ENCODE data around the gene SLC26A6. TPM values are rescaled to one million over a fixed set of nuclear protein-coding genes. Genes with fewer than 3 reads are reported as not detected.

Gene SLC26A6
- total and polyA plus RNA-seq, 11 donors = 6.7 to 14.6 (median 9.9) TPM

DNA sequence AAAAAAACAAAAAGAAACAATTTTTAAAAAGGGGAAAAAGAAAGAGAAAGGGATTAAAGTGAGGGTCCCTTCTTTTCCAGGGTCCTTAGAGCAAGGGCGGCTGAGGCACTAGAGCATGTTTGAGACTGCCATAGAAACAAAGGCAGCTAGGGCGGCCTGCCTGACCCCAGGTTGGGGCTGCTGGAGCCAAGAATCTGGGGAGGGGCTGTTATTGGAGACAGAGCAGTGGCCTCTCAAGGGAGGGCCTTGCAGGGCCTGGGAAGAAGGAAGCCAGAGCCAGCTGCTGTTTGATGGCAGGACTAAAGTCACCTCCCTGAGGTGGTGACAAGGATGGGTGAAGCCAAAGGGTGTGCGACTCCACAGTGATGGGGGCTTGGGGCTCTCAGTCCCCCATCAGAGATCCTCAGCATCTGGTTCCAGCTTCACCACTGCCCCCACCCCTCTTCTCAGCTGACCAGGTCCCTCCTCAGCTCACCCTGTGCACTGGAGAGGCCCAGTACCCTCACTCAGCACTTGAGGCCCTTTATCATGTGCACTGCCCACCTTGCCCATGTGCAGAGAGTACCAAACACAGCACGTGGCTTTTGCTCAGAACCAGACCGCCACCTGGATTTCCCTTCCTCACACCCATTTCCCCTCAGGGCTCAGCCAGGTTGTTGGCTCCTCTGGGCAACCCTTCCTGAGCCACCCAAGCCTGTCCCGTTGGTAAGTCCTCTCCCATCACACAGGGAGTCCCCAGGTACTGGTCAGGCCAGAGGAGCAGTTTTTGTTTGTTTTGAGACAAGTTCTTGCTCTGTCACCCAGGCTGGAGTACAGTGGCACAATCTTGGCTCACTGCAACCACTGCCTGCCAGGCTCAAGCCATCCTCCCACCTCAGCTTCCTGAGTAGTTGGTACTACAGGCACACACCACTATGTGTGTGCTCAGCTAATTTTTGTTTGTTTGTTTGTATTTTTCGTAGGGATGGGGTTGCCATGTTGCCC, 15.4 kb downstream of the SLC26A6 start:
- Histone ChIP-seq H3K4me3 (no peak overlapping the region), H3K27me3 (no peaks in the 10 kb centered on the region), H3K4me1 (no peaks in the 10 kb centered on the region), H3K27ac (no peak overlapping the region), H3K36me3 (peaks cover 0 to 1% (median 0%) of the 10 kb centered on the region in 9 donors), H3K9me3 (peaks cover 0 to 22% (median 14%) of the 10 kb centered on the region in 12 donors)
- ATAC-seq (no peak), DNase-seq (peak in 1 of 5 donors; percentile 30)
- 80 to 86% (median 85%) methylated on average over 7 of the region's 7 CpGs for WGBS, 4 donors
- TF ChIP-seq POLR2A (IDR thresholded peaks at IDR 0.05) = no peak
- TF ChIP-seq, protein P1, sequence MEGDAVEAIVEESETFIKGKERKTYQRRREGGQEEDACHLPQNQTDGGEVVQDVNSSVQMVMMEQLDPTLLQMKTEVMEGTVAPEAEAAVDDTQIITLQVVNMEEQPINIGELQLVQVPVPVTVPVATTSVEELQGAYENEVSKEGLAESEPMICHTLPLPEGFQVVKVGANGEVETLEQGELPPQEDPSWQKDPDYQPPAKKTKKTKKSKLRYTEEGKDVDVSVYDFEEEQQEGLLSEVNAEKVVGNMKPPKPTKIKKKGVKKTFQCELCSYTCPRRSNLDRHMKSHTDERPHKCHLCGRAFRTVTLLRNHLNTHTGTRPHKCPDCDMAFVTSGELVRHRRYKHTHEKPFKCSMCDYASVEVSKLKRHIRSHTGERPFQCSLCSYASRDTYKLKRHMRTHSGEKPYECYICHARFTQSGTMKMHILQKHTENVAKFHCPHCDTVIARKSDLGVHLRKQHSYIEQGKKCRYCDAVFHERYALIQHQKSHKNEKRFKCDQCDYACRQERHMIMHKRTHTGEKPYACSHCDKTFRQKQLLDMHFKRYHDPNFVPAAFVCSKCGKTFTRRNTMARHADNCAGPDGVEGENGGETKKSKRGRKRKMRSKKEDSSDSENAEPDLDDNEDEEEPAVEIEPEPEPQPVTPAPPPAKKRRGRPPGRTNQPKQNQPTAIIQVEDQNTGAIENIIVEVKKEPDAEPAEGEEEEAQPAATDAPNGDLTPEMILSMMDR (IDR thresholded peaks at IDR 0.05) = no peak
- intact Hi-C loops (cut with DNase I) = no loop called here

DNA sequence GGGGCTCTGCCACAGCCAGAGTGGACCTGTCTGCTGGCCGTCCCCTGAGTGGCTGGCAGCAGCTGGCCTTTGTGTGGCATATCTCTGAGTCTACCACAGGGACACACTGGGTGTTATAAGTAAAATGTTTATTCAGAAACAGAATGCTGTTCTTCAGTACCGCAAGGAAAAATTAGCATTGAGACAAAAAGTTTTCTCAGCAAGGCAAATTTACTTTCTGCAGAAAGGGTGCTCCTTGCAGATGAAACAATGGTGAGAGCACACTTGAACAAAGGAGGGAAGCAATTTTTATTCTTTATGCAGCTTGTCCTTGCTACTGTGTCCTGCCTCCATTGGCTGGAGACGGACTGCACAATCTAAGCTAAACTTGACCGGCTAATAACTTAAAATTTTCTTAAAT, 17.7 kb downstream of the SLC26A6 start:
- no peak for ATAC-seq
- 87 to 97% (median 96%) methylated on average over 4 of the region's 4 CpGs for WGBS, 4 donors
- peak in 1 of 5 donors; percentile 8 for DNase-seq

DNA sequence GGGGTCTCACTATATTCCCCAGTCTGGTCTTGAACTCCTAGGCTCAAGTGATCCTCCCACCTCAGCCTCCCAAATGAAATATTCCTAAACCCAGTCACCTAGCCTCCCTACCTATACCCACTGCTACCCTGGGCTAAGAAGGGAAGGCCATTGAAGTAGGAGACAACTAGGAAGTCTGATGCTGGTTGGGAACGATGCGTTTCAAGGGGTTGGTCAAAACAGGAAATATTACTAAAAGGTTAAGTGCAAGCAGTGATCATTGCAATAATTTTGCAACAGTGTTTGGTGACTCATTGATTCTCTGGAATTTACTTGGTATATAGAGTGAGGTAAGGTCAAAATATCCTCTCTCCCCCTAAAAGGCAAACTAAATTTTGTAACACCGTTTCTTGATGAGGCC, 21.2 kb downstream of the SLC26A6 start:
- no peak overlapping the region for H3K27ac ChIP-seq
- no peaks in the 10 kb centered on the region for H3K36me3 ChIP-seq
- no peaks in the 10 kb centered on the region for H3K27me3 ChIP-seq
- WGBS, 4 donors = 55 to 78% (median 68%) methylated on average over 3 of the region's 3 CpGs
- ATAC-seq = no peak
- intact Hi-C loops (cut with DNase I) = no loop called here
- no peak overlapping the region for H3K4me3 ChIP-seq
- peaks cover 0 to 22% (median 14%) of the 10 kb centered on the region in 12 donors for H3K9me3 ChIP-seq
- TF ChIP-seq, protein P1 (IDR thresholded peaks at IDR 0.05) = no peak
- TF ChIP-seq POLR2A (IDR thresholded peaks at IDR 0.05) = no peak
- DNase-seq = no peak
- H3K4me1 ChIP-seq = peaks cover 0 to 6% (median 0%) of the 10 kb centered on the region in 12 donors

More for the DNA sequence above, 17.7 kb downstream of the SLC26A6 start:
- TF ChIP-seq, protein P1 (IDR thresholded peaks at IDR 0.05) = no peak
- no peak for TF ChIP-seq POLR2A (IDR thresholded peaks at IDR 0.05)
- no peak overlapping the region for H3K27ac ChIP-seq
- H3K36me3 ChIP-seq = no peaks in the 10 kb centered on the region
- no peaks in the 10 kb centered on the region for H3K4me1 ChIP-seq
- no peaks in the 10 kb centered on the region for H3K27me3 ChIP-seq
- peaks cover 0 to 22% (median 14%) of the 10 kb centered on the region in 12 donors for H3K9me3 ChIP-seq
- intact Hi-C loops (cut with DNase I) = no loop called here
- H3K4me3 ChIP-seq = no peak overlapping the region

DNA sequence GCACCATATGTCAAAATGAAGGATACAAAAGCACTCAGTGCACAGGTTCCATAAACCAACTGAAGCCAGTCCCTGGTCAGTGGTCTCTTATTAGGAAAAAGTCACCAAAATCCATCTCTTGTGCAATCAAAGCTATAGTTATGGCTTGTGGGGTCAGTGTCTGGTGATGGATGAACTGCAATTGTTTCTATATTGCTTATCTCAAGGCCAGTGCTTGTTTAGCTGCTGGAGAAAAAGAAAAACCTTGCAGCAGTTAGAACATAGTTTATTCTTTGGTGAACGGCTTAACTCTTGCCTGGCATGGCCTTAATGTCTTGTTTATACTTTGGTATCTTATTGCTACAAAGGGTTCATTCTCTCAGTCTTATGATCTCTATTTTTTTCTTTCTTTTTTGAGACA, 23.0 kb downstream of the SLC26A6 start:
- TF ChIP-seq POLR2A (IDR thresholded peaks at IDR 0.05) = no peak
- TF ChIP-seq, protein P1 (IDR thresholded peaks at IDR 0.05) = no peak
- Histone ChIP-seq H3K9me3 (peaks cover 0 to 7% (median 5%) of the 10 kb centered on the region in 12 donors), H3K36me3 (peaks cover 0 to 10% (median 5%) of the 10 kb centered on the region in 9 donors), H3K27me3 (no peaks in the 10 kb centered on the region), H3K27ac (no peak overlapping the region), H3K4me3 (no peak overlapping the region), H3K4me1 (peaks cover 0 to 23% (median 15%) of the 10 kb centered on the region in 12 donors)
- ATAC-seq (no peak), DNase-seq (no peak)
- intact Hi-C loops (cut with DNase I) = no loop called here
- 68 to 79% (median 73%) methylated on average over 1 of the region's 1 CpG for WGBS, 4 donors
